Measurements from ENCODE around the gene CRACR2A.

CRACR2A gene

DNA sequence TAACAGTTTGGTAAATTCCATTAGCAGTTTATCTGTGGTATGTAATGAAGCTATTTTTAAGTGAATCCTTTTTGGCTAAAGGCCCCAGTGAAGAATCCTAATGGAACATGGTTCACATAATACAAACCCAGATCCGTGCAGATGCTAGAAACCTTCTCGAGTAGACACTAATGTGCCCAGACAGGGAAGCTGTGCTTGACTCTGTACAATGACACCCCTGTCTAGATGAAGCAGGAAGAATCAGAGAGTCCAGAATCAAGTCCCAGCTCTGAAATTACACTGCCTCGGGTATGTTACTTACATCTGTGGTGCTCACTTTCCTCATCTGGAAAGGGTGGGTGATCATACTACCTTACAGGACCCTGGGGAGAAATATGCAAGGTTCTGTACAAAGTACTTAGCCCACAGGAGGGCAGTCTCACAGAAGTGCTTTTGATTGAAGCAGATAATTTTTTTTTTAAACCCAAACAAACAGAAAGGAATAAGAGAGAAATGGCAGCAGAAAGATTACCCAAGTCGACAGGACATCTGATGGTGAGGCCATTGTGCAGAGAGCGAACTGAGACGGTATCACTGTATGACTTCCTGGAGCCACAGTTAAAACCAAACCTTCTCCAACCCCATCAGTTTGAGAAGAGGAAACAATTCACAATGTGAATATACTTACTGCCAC lies 8.5 kb downstream of the CRACR2A start:
- TF ChIP-seq, protein P1, sequence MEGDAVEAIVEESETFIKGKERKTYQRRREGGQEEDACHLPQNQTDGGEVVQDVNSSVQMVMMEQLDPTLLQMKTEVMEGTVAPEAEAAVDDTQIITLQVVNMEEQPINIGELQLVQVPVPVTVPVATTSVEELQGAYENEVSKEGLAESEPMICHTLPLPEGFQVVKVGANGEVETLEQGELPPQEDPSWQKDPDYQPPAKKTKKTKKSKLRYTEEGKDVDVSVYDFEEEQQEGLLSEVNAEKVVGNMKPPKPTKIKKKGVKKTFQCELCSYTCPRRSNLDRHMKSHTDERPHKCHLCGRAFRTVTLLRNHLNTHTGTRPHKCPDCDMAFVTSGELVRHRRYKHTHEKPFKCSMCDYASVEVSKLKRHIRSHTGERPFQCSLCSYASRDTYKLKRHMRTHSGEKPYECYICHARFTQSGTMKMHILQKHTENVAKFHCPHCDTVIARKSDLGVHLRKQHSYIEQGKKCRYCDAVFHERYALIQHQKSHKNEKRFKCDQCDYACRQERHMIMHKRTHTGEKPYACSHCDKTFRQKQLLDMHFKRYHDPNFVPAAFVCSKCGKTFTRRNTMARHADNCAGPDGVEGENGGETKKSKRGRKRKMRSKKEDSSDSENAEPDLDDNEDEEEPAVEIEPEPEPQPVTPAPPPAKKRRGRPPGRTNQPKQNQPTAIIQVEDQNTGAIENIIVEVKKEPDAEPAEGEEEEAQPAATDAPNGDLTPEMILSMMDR (conservative IDR thresholded peaks at IDR 0.05), result peak; percentile 29; the same call in 1 of the 2 replicates
- H3K27ac ChIP-seq, result no peak overlapping the region

DNA sequence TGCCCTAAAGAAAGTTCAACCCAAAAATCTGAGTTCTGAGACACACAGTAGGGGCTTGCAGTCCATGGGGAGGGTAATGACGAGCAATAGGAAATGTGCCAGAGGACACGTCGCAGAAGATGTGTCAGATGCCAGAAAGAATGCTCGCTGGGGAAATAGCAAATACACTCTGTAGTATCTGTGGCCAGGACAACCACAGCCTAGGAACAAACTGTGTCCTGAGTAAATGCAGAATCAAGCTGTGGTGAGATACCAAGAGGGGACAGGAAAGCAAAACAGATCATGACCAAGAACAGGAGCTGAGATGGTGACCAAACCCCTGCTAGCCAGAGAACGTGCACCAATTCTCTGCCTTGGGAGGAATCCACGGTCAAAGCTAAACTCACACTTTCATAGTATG lies 9.1 kb downstream of the CRACR2A start:
- TF ChIP-seq, protein P1 (conservative IDR thresholded peaks at IDR 0.05), result no peak
- H3K27ac ChIP-seq, result no peak overlapping the region

DNA sequence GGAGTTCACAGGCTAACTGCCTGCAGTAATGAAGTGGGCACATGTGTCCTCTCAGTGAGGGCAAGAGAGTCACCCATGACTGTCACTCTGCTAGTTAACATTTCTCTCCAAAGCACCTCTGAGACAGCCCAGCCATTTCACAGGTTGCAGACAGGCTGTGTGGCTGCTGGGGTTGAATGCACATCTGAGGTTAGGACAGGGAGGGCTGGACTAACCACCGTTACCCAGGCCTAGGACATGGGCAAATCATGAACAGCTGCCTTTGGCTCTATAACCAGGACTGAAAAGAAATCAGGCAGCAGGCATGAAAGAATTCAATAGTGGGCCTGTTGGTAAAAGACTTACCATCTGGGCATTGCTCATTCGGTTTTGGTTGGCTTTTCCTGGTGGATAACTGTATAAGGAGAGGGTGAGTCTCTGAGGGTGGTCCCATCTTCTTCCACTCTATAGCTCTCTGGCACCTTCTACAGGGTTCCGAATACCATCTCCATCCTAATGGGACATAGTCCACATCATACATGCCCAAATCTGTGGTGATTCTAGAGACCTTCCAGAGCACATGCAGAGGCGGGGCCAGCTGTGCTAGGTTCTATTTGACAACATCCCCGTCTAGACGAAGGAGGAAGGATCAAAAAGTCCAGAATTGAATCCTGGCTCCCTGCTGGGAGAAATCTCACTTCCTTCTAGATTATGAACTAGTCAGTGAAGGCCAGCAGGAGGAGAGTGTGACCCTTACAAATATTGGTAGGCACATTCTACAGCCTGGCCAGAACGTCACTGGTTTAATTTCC lies 10.8 kb downstream of the CRACR2A start:
- TF ChIP-seq, protein P1 (conservative IDR thresholded peaks at IDR 0.05), result no peak
- no peak overlapping the region for H3K27ac ChIP-seq

DNA sequence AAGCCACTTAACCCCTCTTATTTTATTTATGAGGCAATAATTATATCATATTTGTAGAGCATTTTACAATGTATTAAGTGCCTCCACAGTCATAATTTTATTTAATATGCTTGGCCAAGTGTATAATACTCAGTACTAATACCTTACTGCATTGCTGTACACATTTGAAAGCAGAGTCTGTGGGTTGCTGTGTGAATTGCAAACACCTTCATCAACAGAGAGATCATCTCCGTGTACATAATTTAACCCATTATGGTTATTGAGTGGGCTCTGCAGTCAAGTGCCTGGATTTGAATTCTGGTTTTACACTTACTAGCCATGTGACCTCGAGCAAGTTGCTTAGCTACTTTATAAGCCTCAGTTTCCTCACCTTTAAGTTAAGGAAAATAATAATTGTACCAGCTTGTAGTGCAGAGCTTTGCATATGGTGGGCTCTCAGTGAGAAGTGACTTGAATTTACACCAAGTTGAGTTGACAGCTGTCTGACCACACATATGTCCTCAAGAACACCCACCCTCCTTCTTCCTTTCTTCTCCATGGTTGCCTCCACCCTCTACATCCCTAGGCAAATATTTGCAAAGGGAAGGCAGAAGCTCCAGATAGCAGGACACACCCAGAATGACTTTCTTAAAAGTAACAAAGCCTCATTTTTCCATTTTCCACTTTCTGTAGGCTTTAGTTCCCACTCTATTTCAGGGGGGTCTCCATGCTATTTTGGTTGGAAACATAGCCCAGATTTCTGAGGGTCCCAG lies 12.3 kb downstream of the CRACR2A start:
- H3K27ac ChIP-seq, result no peak overlapping the region
- TF ChIP-seq, protein P1 (conservative IDR thresholded peaks at IDR 0.05), result no peak

DNA sequence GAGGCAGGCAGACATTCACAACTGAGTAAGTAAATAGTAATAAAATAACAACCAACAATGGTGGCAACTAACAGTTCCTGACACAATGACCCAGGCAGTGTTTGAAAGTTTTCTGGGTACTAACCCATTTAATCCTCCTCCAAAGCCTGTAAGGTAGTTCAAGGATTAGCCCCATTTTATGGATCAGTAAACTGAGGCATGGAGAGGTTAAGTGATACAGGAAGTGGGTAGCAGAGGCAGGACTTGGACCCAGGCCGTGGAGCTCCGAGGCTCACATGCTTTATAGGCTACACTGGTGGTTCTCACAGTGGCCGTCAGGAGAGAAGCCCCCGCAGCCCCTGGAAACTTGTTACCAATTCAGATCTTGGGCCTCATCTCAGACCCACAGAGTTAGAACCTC lies 17.5 kb downstream of the CRACR2A start:
- TF ChIP-seq, protein P1 (conservative IDR thresholded peaks at IDR 0.05), result no peak
- no peak overlapping the region for H3K27ac ChIP-seq

DNA sequence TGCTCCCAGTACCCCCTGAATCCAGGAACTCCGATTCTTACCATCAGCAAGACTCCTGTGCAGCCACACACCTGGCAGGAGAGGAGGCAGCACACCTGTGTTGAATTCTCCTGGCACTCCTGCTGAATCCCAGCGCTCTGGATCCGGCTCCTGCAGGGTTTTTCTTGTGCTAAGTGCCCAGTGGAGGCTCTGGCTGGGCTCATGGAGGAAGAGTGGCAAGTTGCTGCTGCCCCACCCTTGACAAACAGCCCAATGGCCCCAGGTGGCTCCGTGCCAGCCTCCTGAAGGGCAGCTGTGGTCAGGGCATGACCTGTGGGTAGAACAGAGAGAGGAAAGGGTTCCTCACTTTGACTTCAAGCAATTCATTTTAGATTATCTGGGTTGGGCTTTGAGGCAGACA lies 20.0 kb downstream of the CRACR2A start:
- no peak overlapping the region; the same call in 1 of the 2 replicates for H3K27ac ChIP-seq
- TF ChIP-seq, protein P1 (conservative IDR thresholded peaks at IDR 0.05), result no peak

DNA sequence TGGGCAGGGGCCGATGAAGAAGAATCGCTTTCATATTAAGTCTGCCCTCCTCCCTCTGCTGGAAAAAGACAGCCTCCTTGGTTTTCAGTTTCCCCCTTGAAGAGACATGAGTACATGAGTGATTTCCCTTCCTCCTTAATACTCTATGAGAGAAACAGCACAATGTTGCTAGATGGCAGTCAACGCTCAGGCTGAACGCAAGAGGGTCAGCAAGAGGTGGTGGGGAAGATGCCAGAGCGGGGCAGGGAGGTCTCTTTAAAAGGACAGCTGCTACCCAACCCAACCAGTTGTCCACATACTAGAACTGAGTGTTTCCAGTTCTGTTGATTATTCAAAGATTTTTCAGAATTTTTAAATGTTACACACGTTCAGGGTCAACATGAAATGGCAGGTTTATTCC lies 22.8 kb downstream of the CRACR2A start:
- H3K27ac ChIP-seq, result no peak overlapping the region
- TF ChIP-seq, protein P1 (conservative IDR thresholded peaks at IDR 0.05), result no peak
